ENCODE measurements around the gene EFNA5. TPM values are rescaled to one million over a fixed set of nuclear protein-coding genes. Genes with fewer than 3 reads are reported as not detected.
A peak's percentile ranks its signal among the peaks of the same experiment; 100 is the strongest.

EFNA5 gene
- total and polyA plus RNA-seq, 5 experiments from 2014 or later, result 0.03 TPM; not detected in 4

DNA sequence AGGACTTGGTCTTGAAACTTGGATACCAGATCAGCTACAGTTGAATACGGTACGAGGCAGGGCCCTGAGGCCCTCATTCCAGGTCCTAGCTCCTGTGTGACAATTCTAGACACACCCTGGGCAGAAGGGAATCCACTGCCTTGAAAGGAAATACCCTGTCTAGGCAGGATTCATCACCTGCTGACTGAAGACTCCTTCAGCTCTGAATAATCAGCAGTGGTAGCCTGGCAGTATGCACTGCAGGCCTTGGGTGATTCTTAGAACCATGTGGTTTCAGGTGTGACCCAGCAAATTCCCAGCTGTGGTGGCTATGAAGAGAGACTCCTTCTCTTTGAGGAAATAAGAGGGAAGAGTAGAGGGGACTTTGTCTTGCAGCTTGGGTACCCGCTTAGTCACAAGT is 17.2 kb upstream of the EFNA5 start:
- no peak for ATAC-seq
- Mint-ChIP-seq H3K9me3 (peaks cover 0 to 25% (median 3%) of the 10 kb centered on the region in 9 donors), H3K27me3 (peaks cover 10 to 25% (median 12%) of the 10 kb centered on the region in 5 donors), H3K4me3 (no peak overlapping the region), H3K36me3 (peaks cover 0 to 4% (median 2%) of the 10 kb centered on the region in 3 donors), H3K4me1 (no peaks in the 10 kb centered on the region), H3K27ac (no peak overlapping the region)
- POLR2A ChIA-PET, result no interaction called here
- no peak for DNase-seq

- ATAC-seq (no peak), DNase-seq (no peak)
- Mint-ChIP-seq H3K9me3 (peaks cover 0 to 23% (median 3%) of the 10 kb centered on the region in 9 donors), H3K4me1 (no peaks in the 10 kb centered on the region), H3K27ac (no peak overlapping the region), H3K27me3 (peaks cover 12 to 30% (median 14%) of the 10 kb centered on the region in 5 donors), H3K4me3 (no peak overlapping the region), H3K36me3 (peaks cover 0 to 2% (median 2%) of the 10 kb centered on the region in 3 donors)
- POLR2A ChIA-PET, result no interaction called here
These were observed 16.7 kb upstream of the EFNA5 start for GRCh38 chr5:107687404-107687803.

GRCh38 chr5:107682533-107682932 is 11.8 kb upstream of the EFNA5 start:
- H3K27ac Mint-ChIP-seq, result no peak overlapping the region
- peaks cover 0 to 1% (median 0%) of the 10 kb centered on the region in 3 donors for H3K36me3 Mint-ChIP-seq
- no peak for ATAC-seq
- POLR2A ChIA-PET, result no interaction called here
- no peak for DNase-seq
- H3K4me3 Mint-ChIP-seq, result no peak overlapping the region
- no peaks in the 10 kb centered on the region for H3K4me1 Mint-ChIP-seq
- H3K9me3 Mint-ChIP-seq, result no peaks in the 10 kb centered on the region
- peaks cover 20 to 46% (median 28%) of the 10 kb centered on the region in 5 donors for H3K27me3 Mint-ChIP-seq

GRCh38 chr5:107680799-107681198 is 10.1 kb upstream of the EFNA5 start:
- ATAC-seq, result no peak
- H3K27me3 Mint-ChIP-seq, result peaks cover 17 to 48% (median 30%) of the 10 kb centered on the region in 5 donors

GRCh38 chr5:107680099-107680498 is 9.4 kb upstream of the EFNA5 start:
- peaks cover 20 to 55% (median 36%) of the 10 kb centered on the region in 5 donors for H3K27me3 Mint-ChIP-seq
- peaks cover 0 to 1% (median 0%) of the 10 kb centered on the region in 3 donors for H3K36me3 Mint-ChIP-seq
- POLR2A ChIA-PET, result no interaction called here

More at GRCh38 chr5:107680799-107681198, 10.1 kb upstream of the EFNA5 start:
- Mint-ChIP-seq H3K4me3 (no peak overlapping the region), H3K4me1 (no peaks in the 10 kb centered on the region), H3K9me3 (no peaks in the 10 kb centered on the region), H3K27ac (peak overlapping the region in 1 of 10 donors; percentile 62), H3K36me3 (peaks cover 0 to 1% (median 0%) of the 10 kb centered on the region in 3 donors)
- no peak for DNase-seq
- POLR2A ChIA-PET, result no interaction called here

DNA sequence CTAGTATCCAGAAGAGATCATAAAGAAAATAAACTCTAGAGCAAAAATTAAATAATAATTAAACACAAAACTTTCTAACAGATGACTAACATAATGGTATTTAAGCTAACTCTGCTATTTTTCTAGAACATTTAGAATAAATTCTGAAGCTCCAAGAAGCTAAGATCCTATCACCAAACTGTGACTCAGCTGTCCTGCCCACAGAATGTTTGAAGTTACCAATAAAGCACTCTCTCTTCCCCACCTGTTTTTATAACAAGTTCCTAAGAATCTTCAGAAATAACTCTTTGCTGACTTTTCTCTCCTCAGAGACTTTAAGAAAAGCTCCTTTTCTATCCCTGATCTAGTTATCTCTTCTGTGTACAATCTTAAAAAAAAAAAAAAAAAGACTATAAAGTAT is 6.0 kb upstream of the EFNA5 start:
- Mint-ChIP-seq H3K27me3 (peaks cover 27 to 64% (median 49%) of the 10 kb centered on the region in 5 donors), H3K4me3 (no peak overlapping the region), H3K9me3 (peaks cover 0 to 2% (median 0%) of the 10 kb centered on the region in 9 donors), H3K27ac (no peak overlapping the region), H3K36me3 (peaks cover 0 to 1% (median 0%) of the 10 kb centered on the region in 3 donors), H3K4me1 (peaks cover 7 to 21% (median 16%) of the 10 kb centered on the region in 4 donors)
- ATAC-seq, result no peak
- DNase-seq, result no peak
- POLR2A ChIA-PET, result no interaction called here

More at GRCh38 chr5:107680099-107680498, 9.4 kb upstream of the EFNA5 start:
- no peak for ATAC-seq
- Mint-ChIP-seq H3K9me3 (no peaks in the 10 kb centered on the region), H3K4me3 (no peak overlapping the region), H3K27ac (no peak overlapping the region), H3K4me1 (no peaks in the 10 kb centered on the region)
- no peak for DNase-seq

DNA sequence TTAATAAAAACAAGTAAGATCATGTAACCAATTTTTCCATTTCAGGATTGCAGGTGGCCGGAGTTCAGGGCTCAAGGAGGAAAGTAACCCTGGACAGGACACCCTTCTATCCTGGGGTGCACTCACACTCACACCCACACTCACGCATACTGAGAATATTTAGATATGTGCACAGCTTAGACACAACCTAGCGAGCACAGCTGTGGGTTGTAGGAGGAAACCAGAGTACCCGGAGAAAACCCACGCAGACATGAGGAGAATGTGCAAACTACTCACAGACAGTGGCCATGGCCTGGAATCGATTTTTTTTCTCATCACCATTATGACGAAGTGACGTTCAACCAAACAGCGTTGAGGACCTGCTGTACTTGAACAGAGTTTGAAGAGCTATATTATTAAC is 4.5 kb upstream of the EFNA5 start:
- peaks cover 16 to 36% (median 28%) of the 10 kb centered on the region in 4 donors for H3K4me1 Mint-ChIP-seq
- no peak for DNase-seq
- H3K27me3 Mint-ChIP-seq, result peaks cover 25 to 64% (median 50%) of the 10 kb centered on the region in 5 donors
- H3K4me3 Mint-ChIP-seq, result no peak overlapping the region
- no peak for ATAC-seq
- H3K27ac Mint-ChIP-seq, result no peak overlapping the region
- H3K9me3 Mint-ChIP-seq, result peaks cover 0 to 2% (median 0%) of the 10 kb centered on the region in 9 donors
- peaks cover 0 to 6% (median 0%) of the 10 kb centered on the region in 3 donors for H3K36me3 Mint-ChIP-seq
- POLR2A ChIA-PET, result no interaction called here

DNA sequence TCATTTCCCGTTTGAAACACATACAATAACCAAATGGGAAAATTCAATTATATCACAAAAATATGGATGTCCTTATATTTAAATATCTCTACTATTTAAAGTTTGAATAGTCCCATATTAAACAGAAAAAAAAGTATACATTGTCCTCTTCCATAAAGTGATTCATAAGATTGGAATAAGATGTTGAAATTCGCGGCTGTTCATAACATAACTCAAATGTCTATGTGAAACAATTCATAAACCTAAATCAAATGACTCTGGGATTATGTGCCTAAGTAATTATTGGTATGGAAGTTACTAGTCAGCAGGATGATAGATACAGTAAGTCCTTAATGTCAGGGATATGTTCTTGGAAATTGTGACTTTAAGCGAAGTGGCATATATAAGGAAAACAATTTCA is 3.9 kb upstream of the EFNA5 start:
- no peak for ATAC-seq
- no peak for DNase-seq
- Mint-ChIP-seq H3K27ac (no peak overlapping the region), H3K27me3 (peaks cover 23 to 64% (median 50%) of the 10 kb centered on the region in 5 donors), H3K9me3 (peaks cover 0 to 2% (median 0%) of the 10 kb centered on the region in 9 donors), H3K4me1 (peaks cover 16 to 37% (median 29%) of the 10 kb centered on the region in 4 donors), H3K4me3 (peak overlapping the region in 1 of 10 donors; percentile 26), H3K36me3 (peaks cover 0 to 6% (median 0%) of the 10 kb centered on the region in 3 donors)
- POLR2A ChIA-PET, result no interaction called here

DNA sequence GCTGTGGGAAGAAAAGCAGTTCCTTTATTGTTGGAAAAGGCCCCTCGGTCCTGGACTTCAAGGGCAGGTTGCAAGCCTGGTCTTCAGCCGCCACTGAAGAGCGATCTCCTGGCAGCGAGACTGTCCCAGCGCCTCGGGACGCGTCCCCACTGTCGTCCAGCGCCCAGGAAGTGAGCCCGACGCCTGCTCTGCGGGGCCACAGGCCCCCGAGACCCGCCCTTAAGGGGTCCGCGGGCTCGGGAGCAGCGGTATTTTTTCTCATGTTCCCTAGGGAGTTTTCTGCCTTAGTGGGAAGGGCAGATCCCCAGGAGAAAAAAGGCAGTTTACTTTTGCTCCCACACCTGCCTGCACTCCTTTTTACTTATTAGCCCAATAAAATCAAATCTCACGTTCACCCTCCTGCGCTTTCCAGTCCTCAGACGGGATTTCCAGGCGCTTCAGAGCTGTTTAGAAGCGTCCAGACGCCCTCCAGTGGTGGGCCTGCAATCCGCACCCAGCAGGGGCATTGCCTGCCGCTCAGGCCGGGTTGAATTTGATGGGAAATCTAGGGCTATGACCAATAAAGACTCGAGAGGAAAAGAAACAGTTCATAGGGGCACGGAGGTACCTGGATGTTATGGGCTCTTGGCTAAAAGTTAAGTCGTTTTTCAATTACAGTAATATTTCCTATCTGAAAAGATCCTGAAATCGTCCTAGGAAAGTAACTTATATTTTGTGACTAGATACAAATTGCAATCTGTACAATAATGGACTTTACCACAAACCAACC is 2.8 kb upstream of the EFNA5 start:
- Mint-ChIP-seq H3K27me3 (peaks cover 27 to 75% (median 57%) of the 10 kb centered on the region in 5 donors), H3K9me3 (peaks cover 0 to 2% (median 0%) of the 10 kb centered on the region in 9 donors), H3K27ac (peak overlapping the region in 1 of 10 donors; percentile 75), H3K4me3 (peak overlapping the region; percentile 79 to 97 (median 87)), H3K4me1 (peaks cover 19 to 37% (median 31%) of the 10 kb centered on the region in 4 donors), H3K36me3 (peaks cover 0 to 6% (median 0%) of the 10 kb centered on the region in 3 donors)
- POLR2A ChIA-PET, result no interaction called here
- ATAC-seq, result peak; percentile 69 to 81
- peak; percentile 26 to 69 (median 52) for DNase-seq

DNA sequence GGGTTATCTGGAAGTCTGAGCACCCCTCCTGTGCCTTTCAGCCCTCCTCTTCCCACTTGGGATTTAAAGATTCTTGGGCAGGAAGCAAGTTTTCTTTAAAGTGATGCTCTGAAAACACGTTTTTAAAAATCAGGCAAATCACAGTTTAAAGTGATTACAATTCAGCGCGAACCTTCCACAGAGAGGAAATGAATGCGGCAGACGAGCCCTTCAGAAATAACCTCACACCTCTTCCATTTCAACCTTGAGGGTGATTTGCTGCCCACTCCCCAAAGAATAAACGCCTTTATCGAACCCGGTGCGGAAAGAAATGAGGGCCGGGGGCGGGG is 2.3 kb upstream of the EFNA5 start:
- DNase-seq (peak in 2 of 10 donors; percentile 17 to 22), ATAC-seq (no peak)
- H3K36me3 Mint-ChIP-seq, result peaks cover 0 to 6% (median 0%) of the 10 kb centered on the region in 3 donors
- H3K27me3 Mint-ChIP-seq, result peaks cover 32 to 80% (median 61%) of the 10 kb centered on the region in 5 donors
- peaks cover 0 to 2% (median 0%) of the 10 kb centered on the region in 9 donors for H3K9me3 Mint-ChIP-seq
- peak overlapping the region; percentile 75 to 97 (median 86) for H3K4me3 Mint-ChIP-seq
- POLR2A ChIA-PET, result no interaction called here
- no peak overlapping the region for H3K27ac Mint-ChIP-seq
- H3K4me1 Mint-ChIP-seq, result peaks cover 19 to 43% (median 31%) of the 10 kb centered on the region in 4 donors

DNA sequence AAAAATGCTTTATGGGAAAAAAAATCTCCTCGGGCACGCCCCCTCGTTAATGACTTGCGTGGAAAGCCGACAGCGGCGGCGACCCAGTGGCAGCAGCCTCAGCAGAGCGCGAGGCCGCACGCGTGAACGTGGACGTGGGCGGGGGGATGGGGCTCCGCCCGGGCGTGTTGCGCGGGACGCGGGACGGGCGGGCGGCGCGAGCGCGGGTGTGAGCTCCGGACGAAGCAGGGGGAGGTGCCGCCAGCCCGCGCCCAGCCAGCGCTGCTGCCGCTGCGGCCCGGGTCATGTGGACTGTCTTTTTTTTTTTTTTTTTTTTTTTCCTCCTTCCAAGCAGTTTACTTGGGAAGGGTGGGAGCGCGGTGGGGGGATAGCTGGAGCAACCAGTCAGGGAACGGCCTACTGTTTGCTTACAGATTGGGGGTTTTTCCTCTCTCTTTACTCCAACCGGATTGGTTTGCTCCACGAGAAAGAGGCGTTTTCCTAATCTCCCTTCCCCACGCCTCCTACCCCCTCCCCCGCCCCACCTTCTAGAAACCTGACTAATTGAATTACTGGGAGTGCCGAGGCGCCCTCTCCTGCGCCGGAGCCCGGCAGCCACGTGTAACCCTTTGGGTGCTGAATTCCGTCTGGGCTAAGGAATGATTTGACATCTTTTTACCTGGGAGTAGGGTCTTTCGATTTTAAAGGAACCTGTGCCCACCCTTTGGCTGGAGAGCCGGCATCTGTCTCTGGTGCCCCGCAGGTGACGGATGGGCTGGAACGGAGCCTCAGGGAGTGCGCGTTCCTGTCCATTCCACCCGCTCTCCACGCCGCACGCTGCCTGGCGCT is 1.7 kb upstream of the EFNA5 start:
- POLR2A ChIA-PET, result no interaction called here
- Mint-ChIP-seq H3K9me3 (peaks cover 0 to 2% (median 0%) of the 10 kb centered on the region in 9 donors), H3K36me3 (peaks cover 0 to 6% (median 0%) of the 10 kb centered on the region in 3 donors), H3K4me3 (peak overlapping the region; percentile 79 to 97 (median 86)), H3K27ac (no peak overlapping the region), H3K4me1 (peaks cover 19 to 43% (median 31%) of the 10 kb centered on the region in 4 donors), H3K27me3 (peaks cover 33 to 82% (median 61%) of the 10 kb centered on the region in 5 donors)
- no peak for ATAC-seq
- peak in 4 of 10 donors; percentile 5 to 13 (median 6) for DNase-seq

- H3K9me3 Mint-ChIP-seq, result peaks cover 0 to 2% (median 0%) of the 10 kb centered on the region in 9 donors
- H3K27me3 Mint-ChIP-seq, result peaks cover 35 to 82% (median 61%) of the 10 kb centered on the region in 5 donors
- POLR2A ChIA-PET, result no interaction called here
These were observed 1.0 kb upstream of the EFNA5 start for GRCh38 chr5:107671742-107672210.

More at GRCh38 chr5:107671742-107672210, 1.0 kb upstream of the EFNA5 start:
- peaks cover 19 to 43% (median 31%) of the 10 kb centered on the region in 4 donors for H3K4me1 Mint-ChIP-seq
- H3K27ac Mint-ChIP-seq, result peak overlapping the region in 1 of 10 donors; percentile 10
- H3K36me3 Mint-ChIP-seq, result peaks cover 0 to 6% (median 0%) of the 10 kb centered on the region in 3 donors
- ATAC-seq, result no peak
- DNase-seq, result no peak
- H3K4me3 Mint-ChIP-seq, result peak overlapping the region; percentile 79 to 97 (median 82)
